Measurements from ENCODE around the gene RBMS1. TPM values are rescaled to one million over a fixed set of nuclear protein-coding genes. Genes with fewer than 3 reads are reported as not detected.

The RBMS1 gene
- total RNA-seq, 1 donor from 2014 or later = 93.3 TPM

- H3K27ac ChIP-seq = no peak overlapping the region
- DNase-seq (ENCODE audit: extremely low spot score in 2 of 2) = no peak
- H3K36me3 ChIP-seq = peaks cover 0 to 49% of the 10 kb centered on the region in 2 donors
- no peaks in the 10 kb centered on the region for H3K9me3 ChIP-seq
- no peak overlapping the region for H3K4me3 ChIP-seq
- H3K27me3 ChIP-seq = no peaks in the 10 kb centered on the region
- intact Hi-C loops (cut with DNase I) = loop anchor here (10.0 kb wide), 1 partner anchor 128 kb away; no protein-coding TSS in a partner anchor
- TF ChIP-seq POLR2AphosphoS5 (IDR thresholded peaks at IDR 0.05; ENCODE audit: insufficient read depth in 1 of 2, low read depth in 1 of 2) = no peak
- no peak for TF ChIP-seq CTCF (IDR thresholded peaks at IDR 0.05)
- TF ChIP-seq POLR2A (IDR thresholded peaks at IDR 0.05) = no peak
- peaks cover 14% of the 10 kb centered on the region for H3K4me1 ChIP-seq
These were observed 216.5 kb downstream of the RBMS1 start for GRCh38 chr2:160277151-160277550.

- intact Hi-C loops (cut with DNase I) = loop anchor here (10.0 kb wide), 1 partner anchor 129 kb away; no protein-coding TSS in a partner anchor
- no peak overlapping the region for H3K27ac ChIP-seq
- peaks cover 0 to 49% of the 10 kb centered on the region in 2 donors for H3K36me3 ChIP-seq
These were observed 218.0 kb downstream of the RBMS1 start for GRCh38 chr2:160275656-160276055.

GRCh38 chr2:160271171-160272086 lies 222.2 kb downstream of the RBMS1 start:
- peaks cover 39% of the 10 kb centered on the region for H3K4me1 ChIP-seq
- intact Hi-C loops (cut with DNase I) = loop anchor here (10.0 kb wide), 1 partner anchor 133 kb away; no protein-coding TSS in a partner anchor
- TF ChIP-seq POLR2A (IDR thresholded peaks at IDR 0.05) = no peak
- no peak for TF ChIP-seq POLR2AphosphoS5 (IDR thresholded peaks at IDR 0.05; ENCODE audit: insufficient read depth in 1 of 2, low read depth in 1 of 2)
- TF ChIP-seq CTCF (IDR thresholded peaks at IDR 0.05) = no peak
- H3K4me3 ChIP-seq = peak overlapping the region; percentile 46 to 49
- peaks cover 0 to 26% of the 10 kb centered on the region in 2 donors for H3K36me3 ChIP-seq
- peak overlapping the region; percentile 88 for H3K27ac ChIP-seq
- H3K9me3 ChIP-seq = no peaks in the 10 kb centered on the region
- no peak for DNase-seq (ENCODE audit: extremely low spot score in 2 of 2)
- H3K27me3 ChIP-seq = no peaks in the 10 kb centered on the region

More at GRCh38 chr2:160275656-160276055, 218.0 kb downstream of the RBMS1 start:
- Histone ChIP-seq H3K27me3 (no peaks in the 10 kb centered on the region), H3K9me3 (no peaks in the 10 kb centered on the region), H3K4me1 (peaks cover 24% of the 10 kb centered on the region), H3K4me3 (no peak overlapping the region)
- no peak for DNase-seq (ENCODE audit: extremely low spot score in 2 of 2)
- TF ChIP-seq CTCF (IDR thresholded peaks at IDR 0.05) (no peak), POLR2AphosphoS5 (IDR thresholded peaks at IDR 0.05; ENCODE audit: insufficient read depth in 1 of 2, low read depth in 1 of 2) (no peak), POLR2A (IDR thresholded peaks at IDR 0.05) (no peak)

GRCh38 chr2:160270571-160271113 lies 223.0 kb downstream of the RBMS1 start:
- H3K4me1 ChIP-seq = peaks cover 39% of the 10 kb centered on the region
- DNase-seq (ENCODE audit: extremely low spot score in 2 of 2) = no peak
- H3K27ac ChIP-seq = peak overlapping the region; percentile 88
- no peaks in the 10 kb centered on the region for H3K27me3 ChIP-seq
- intact Hi-C loops (cut with DNase I) = loop anchor here (10.0 kb wide), 1 partner anchor 134 kb away; no protein-coding TSS in a partner anchor
- TF ChIP-seq POLR2A (IDR thresholded peaks at IDR 0.05) (no peak), POLR2AphosphoS5 (IDR thresholded peaks at IDR 0.05; ENCODE audit: insufficient read depth in 1 of 2, low read depth in 1 of 2) (no peak), CTCF (IDR thresholded peaks at IDR 0.05) (no peak)
- H3K36me3 ChIP-seq = peaks cover 0 to 20% of the 10 kb centered on the region in 2 donors
- H3K4me3 ChIP-seq = peak overlapping the region; percentile 46 to 49
- no peaks in the 10 kb centered on the region for H3K9me3 ChIP-seq

All from vagina (tissue), 2 donors.